Cardiac fibroblast (primary cell): ENCODE measurements around the gene PRKCA.

ENCODE experiments used
- DNase-seq, 2 donors: peaks; one replicate each; pipeline versions ENCODE4 v3.0.0 to v3.0.0-alpha.2; 2010; ENCODE audit warnings: low read depth in 2 of 2
- H3K4me3 ChIP-seq, 2 donors: replicated peaks in 1 of 2; 1 replicate in 1 of 2; 2 replicates in 1 of 2; pipeline ENCODE4 v1.5.1; 2011; ENCODE audit warnings: low read depth in 2 of 2, low read length in 2 of 2, mild to moderate bottlenecking in 2 of 2, moderate library complexity in 1 of 2
- TF ChIP-seq, protein P1 (sequence below): IDR thresholded peaks from one replicate; pipeline ENCODE4 v1.5.1; 2011; ENCODE audit warnings: low read depth, mild to moderate bottlenecking, low read length, inconsistent platforms

The PRKCA gene

DNA sequence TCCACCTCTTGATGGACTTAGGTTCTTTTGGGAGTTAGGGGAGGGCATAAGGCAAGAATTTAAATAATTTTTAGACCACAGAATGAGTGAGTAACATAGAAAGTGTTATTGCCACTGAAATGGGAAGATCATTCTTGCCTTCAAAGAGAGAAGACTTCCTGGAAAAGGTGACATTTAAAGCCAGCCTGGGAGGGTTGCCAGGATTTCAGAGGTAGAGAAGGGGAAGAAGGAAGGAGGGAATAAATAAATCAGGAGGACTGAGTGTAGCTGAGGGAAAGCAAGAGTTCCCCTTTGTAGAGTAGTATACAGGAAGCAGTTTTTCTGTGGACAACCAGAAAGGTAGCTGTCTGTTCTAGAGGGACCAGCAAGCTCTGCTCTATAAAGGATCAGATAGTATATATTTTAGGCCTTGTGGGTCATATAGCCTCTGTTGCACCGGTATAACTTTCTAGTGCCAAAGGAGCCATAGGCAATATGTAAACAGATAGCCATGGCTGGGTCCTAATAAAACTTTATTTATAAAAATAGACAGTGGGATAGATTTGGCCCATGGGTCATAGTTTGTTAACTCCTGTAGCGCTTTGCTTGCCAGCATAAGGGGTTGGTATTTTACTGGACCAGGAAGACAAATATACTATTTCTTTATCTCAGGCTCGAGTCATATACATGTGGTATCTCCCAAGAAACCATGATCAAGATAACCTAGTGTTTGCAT, 385.3 kb downstream of the PRKCA start:
- H3K4me3 ChIP-seq, result no peak overlapping the region
- no peak for DNase-seq
- TF ChIP-seq, protein P1, sequence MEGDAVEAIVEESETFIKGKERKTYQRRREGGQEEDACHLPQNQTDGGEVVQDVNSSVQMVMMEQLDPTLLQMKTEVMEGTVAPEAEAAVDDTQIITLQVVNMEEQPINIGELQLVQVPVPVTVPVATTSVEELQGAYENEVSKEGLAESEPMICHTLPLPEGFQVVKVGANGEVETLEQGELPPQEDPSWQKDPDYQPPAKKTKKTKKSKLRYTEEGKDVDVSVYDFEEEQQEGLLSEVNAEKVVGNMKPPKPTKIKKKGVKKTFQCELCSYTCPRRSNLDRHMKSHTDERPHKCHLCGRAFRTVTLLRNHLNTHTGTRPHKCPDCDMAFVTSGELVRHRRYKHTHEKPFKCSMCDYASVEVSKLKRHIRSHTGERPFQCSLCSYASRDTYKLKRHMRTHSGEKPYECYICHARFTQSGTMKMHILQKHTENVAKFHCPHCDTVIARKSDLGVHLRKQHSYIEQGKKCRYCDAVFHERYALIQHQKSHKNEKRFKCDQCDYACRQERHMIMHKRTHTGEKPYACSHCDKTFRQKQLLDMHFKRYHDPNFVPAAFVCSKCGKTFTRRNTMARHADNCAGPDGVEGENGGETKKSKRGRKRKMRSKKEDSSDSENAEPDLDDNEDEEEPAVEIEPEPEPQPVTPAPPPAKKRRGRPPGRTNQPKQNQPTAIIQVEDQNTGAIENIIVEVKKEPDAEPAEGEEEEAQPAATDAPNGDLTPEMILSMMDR, result no peak

DNA sequence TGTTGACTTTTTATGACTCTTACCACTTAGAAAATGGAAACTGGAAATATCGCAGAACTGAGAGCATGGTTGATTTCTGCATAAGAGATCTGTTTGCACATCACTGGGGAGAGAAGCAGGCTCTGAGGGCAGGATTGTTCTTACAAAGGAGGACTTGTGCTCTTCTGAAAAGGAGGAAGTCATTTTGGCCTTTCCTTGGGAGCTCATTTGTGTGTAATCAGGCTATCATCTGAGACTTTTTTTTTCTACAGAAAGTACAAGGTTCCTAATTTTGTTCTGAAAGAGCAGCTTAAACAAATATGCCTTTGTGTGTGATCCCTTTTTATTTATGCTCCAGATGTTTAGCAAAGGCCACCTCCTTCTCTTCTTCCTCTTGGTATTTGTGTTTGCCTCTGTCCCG, 386.8 kb downstream of the PRKCA start:
- TF ChIP-seq, protein P1, result no peak
- H3K4me3 ChIP-seq, result no peak overlapping the region
- no peak for DNase-seq

DNA sequence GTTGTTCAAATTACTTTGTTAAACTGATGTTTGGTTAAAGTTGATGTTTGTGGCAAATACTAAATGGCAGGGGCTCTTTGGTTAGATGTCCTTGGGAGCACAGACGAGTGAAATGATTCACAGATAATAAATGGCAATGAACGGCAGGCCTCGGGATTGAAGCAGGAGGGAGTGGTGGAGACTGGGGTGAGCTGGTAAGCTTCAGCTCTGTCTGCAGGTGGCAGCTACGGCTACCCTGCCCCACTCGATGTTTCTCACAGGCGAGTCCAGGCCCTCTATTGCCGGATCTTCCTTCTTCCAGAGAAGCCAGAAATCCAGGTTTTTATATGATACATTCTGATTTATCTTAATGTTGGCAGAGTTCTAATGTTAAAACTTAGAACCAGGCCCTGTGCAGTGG, 387.8 kb downstream of the PRKCA start:
- no peak overlapping the region for H3K4me3 ChIP-seq
- TF ChIP-seq, protein P1, result no peak
- no peak for DNase-seq

DNA sequence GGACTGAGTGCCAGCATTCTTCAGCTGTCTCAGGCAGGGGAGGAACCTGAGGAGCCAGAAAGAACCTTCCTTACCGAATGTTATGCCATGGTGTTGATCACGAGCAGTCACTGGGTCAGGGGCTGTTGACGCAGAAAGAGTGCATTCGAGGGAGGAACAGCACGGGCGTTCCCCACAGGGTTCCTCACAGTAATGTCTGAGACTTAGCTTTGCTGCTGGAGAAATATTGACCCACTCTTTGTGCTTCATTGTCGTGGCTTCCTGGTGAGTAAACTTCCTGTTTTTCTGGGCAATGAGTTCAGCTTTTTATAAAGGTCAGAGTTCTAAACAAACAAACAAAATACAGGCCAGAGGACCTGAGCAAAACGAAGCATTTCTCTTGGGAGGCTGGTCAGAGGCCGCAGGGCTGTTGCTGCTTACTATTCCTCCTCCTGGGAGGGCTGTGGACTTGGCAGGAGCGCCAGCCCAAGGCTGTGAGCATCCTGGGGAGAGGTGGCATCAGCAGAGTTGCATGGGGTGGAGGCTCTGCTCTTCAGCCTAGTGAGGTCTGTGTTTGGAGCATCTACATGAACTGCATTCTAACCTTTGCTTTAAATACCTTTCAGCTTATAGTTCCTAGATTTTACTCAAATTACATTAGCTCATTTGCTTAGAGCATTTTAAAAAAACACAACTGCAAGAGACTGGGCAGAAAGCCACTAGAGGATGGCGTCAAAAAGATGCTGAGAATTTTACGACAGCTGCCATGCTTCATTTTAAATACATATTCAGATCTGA, 389.4 kb downstream of the PRKCA start:
- TF ChIP-seq, protein P1, result no peak
- peak; percentile 84 to 95 for DNase-seq

DNA sequence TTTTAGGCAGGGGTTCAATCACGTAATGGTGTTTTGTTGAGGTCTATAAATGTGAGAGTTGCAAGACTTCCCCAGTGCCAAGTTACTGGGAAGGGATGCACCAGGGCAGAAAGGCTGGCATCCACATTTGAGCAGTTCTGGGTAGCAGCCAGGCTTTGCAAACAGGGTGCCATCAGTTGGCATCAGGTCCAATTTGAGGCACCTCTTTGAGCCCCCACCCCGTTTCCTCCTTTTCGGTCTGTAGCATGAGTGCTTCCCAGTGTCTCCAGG, 389.9 kb downstream of the PRKCA start:
- TF ChIP-seq, protein P1, result no peak
- no peak overlapping the region for H3K4me3 ChIP-seq
- no peak for DNase-seq

More for the DNA sequence above, 389.4 kb downstream of the PRKCA start:
- H3K4me3 ChIP-seq, result no peak overlapping the region

DNA sequence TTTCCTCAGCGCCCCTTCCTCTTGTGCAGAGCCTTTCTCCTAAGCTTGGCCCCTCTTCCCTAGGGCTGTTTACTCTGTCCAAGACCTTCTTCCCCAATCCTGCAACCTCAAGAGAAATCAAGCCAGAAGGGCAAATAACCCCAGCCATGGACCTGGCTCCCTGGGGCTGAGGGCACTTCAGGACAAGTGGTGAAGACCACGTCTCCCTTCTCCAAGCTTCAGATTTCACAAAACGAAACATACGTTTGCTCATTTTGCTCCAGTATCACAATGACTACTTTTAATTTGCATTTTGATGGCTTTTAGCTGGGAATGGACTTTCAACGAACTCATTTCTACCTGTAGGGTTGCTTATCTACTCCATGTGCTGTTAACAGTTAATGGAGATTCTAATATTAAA, 392.7 kb downstream of the PRKCA start:
- TF ChIP-seq, protein P1, result no peak

More for the DNA sequence above, 392.7 kb downstream of the PRKCA start:
- no peak for DNase-seq
- no peak overlapping the region for H3K4me3 ChIP-seq
